AG09319 (cell line): Measurements from ENCODE around the gene SEC24C.
"Not testable (repeated sequence)": the region's sequence is repeated elsewhere in the genome, so short reads cannot be mapped to it uniquely, and the experiment has no call there.

ENCODE experiments used
- DNase-seq: peaks from one replicate; pipeline ENCODE4 v3.0.0-alpha.2; 2010; ENCODE audit warnings: low read depth; ENCODE audit errors: extremely low read depth
- TF ChIP-seq, protein P1 (sequence below): IDR thresholded peaks from 2 replicates; pipeline ENCODE4 v1.5.1; 2011; ENCODE audit warnings: low read depth, mild to moderate bottlenecking, inconsistent platforms, low read length, moderate library complexity

Gene SEC24C, protein sequence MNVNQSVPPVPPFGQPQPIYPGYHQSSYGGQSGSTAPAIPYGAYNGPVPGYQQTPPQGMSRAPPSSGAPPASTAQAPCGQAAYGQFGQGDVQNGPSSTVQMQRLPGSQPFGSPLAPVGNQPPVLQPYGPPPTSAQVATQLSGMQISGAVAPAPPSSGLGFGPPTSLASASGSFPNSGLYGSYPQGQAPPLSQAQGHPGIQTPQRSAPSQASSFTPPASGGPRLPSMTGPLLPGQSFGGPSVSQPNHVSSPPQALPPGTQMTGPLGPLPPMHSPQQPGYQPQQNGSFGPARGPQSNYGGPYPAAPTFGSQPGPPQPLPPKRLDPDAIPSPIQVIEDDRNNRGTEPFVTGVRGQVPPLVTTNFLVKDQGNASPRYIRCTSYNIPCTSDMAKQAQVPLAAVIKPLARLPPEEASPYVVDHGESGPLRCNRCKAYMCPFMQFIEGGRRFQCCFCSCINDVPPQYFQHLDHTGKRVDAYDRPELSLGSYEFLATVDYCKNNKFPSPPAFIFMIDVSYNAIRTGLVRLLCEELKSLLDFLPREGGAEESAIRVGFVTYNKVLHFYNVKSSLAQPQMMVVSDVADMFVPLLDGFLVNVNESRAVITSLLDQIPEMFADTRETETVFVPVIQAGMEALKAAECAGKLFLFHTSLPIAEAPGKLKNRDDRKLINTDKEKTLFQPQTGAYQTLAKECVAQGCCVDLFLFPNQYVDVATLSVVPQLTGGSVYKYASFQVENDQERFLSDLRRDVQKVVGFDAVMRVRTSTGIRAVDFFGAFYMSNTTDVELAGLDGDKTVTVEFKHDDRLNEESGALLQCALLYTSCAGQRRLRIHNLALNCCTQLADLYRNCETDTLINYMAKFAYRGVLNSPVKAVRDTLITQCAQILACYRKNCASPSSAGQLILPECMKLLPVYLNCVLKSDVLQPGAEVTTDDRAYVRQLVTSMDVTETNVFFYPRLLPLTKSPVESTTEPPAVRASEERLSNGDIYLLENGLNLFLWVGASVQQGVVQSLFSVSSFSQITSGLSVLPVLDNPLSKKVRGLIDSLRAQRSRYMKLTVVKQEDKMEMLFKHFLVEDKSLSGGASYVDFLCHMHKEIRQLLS

DNA sequence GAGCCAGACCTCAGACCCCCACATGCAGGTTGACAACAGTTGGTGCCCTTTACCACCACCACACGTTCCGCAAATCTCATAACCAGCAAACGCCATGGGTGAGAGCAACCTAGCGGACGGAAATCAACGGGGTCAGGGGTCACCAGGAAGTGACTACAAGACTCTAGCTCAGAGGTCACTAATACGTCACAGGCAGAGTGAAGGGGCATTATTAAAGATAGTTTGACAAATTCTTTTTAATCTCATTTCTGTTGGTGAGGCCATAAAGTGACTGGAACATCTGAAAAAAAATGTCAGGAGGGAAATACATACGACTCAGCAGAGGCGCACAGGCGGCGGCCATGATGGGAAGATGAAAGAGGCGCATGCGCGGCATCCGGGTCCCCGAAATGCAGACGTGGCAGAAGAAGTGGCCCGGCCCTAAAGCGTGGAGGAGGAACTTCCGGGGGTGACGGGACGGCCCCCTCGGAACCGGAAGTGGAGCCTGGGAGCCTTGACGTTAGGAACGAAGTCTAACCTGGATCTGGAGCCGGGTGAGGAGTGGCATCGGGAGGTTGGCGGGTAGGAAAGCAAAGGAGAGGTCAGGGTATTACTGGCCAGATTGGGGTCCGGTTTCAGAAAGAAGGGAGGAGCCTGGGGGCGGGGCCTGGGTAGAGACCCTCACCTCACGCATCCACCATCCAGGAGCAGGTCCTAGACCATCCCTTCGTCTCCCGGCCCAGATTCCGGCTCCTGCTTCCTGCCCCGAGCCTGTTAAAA is at the start of gene SEC24C:
TSS of gene SEC24C (plus strand) at position 468 of the 759 bp plus-strand sequence. CDS start 2,461 bp downstream, outside the sequence.
- TF ChIP-seq, protein P1, sequence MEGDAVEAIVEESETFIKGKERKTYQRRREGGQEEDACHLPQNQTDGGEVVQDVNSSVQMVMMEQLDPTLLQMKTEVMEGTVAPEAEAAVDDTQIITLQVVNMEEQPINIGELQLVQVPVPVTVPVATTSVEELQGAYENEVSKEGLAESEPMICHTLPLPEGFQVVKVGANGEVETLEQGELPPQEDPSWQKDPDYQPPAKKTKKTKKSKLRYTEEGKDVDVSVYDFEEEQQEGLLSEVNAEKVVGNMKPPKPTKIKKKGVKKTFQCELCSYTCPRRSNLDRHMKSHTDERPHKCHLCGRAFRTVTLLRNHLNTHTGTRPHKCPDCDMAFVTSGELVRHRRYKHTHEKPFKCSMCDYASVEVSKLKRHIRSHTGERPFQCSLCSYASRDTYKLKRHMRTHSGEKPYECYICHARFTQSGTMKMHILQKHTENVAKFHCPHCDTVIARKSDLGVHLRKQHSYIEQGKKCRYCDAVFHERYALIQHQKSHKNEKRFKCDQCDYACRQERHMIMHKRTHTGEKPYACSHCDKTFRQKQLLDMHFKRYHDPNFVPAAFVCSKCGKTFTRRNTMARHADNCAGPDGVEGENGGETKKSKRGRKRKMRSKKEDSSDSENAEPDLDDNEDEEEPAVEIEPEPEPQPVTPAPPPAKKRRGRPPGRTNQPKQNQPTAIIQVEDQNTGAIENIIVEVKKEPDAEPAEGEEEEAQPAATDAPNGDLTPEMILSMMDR, result no peak
- DNase-seq, result peak; percentile 87

DNA sequence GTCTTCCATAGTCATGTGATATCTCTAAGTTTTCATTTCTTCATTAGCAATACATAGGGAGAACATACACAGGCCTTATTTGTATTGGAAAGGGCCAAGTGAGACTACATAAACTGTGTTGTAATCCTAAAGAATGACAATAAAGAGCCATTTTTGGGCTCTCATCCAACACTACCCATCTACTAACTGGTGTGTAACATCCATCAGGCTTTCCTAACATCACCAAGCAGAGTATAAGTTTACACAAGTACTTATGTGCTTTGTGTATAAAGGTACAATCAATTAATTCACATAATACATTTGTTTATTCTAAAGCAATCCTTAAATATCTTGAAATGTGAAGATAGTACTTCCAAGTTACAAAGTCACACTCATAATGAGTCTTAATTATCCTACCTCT is 48.9 kb upstream of the SEC24C start:
- DNase-seq, result not testable (repeated sequence)

DNA sequence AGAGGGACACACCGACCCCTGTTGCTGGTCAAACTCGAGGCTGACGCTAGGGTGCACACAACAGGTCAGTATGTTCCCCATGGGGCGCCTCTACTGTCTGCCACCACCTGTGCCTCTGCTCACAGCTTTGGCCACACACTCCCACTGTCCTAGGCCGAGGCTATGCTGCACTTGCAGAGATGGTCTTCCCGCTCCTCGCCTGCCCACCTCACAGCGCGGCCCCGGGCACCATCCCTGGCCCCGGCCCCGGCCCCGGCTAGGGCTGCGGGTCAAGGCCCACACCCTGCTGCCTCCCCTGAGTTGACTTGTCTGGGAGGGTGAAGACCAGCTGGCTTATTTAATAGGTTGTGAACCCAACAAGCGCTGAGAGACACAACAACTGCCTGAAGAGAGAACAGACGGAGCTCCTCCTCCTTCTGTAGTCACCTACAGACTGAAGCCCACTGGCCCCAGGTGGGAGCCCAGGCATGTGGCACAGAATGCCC is 46.5 kb upstream of the SEC24C start, which contains the start of gene AGAP5:
TSS of gene AGAP5 (minus strand) at position 435 of the 485 bp plus-strand sequence. CDS start at position 81, 354 bp downstream.
- not testable (repeated sequence) for DNase-seq

DNA sequence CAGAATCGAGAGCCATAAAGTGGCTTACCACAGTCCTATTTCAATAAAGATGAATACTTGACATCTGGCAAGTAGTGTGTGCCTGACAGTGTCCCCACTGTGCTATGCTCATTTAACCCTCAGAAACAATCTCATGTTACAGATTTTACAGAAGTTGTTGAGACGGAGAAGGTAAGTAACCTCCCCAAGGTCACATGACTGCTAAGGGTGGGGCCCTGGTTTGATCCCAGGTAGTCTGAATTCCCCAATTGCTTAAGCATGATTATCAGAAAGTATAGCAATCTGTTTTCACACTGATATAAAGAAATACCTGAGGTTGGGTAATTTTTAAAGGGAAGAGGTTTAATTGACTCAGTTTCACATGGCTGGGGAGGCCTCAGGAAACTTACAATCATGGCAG is 45.4 kb upstream of the SEC24C start:
- DNase-seq, result not testable (repeated sequence)

DNA sequence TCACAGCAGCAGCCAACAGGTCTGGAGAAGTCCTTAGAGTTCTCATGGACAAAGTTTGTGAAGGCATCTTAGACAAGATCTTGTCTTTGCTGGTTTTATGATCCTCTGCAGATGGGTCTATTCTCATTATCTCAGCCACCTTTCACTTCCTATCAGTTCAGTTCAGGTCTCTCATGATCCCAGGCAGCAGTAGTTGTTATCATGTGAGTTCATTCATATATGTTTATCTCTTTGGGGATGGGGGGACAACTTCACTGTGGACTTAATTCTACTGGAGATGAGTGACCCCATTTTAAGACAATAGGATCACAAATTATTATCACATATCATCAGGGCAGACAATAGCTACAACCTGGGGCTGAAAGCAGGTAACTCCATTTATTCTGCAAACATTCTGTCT is 40.2 kb upstream of the SEC24C start:
- not testable (repeated sequence) for DNase-seq

DNA sequence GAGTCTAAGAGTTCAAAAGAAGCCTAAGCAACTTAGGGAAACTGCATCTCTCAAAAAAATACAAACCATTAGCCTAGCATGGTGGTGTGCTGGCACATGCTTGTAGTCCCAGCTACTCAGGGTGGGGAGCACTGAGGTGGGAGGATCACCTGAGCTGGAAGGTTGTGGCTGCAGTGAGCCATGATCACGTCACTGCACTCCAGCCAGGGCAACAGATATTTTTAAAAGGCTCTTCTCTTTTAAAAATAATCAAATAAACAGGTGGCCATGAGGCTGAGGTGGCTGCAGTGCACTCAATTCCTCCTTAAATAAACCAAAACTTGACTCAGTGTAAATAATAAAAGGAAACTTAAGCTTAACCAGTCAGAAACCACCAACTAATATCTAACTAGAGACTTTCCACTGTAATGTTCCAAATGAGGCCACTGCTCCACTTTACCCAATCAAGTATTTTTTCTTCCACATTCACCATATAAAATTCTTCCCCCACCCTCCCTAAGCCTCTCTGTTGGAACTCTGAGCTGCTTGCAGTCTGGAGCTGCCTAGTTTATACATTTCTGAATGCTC is 38.6 kb upstream of the SEC24C start:
- not testable (repeated sequence) for DNase-seq

DNA sequence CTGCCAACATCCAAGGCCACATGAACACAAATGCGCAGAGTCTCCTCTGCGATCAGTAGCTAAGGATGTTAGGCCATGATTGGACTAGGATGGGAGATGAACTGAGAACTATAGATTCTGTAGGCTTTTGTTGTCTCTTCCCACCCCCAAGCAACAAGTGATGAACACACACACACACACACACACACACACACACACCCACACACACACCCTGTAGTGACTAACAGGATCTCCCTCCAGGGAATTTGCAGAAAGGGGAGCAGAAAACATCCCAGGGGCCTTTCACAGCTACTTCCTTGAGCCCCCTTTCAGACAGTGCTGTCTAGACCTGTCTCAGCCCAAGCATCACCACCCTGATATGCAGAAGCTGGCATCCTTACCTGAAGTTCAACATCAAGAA is 37.7 kb upstream of the SEC24C start:
- not testable (repeated sequence) for DNase-seq

DNA sequence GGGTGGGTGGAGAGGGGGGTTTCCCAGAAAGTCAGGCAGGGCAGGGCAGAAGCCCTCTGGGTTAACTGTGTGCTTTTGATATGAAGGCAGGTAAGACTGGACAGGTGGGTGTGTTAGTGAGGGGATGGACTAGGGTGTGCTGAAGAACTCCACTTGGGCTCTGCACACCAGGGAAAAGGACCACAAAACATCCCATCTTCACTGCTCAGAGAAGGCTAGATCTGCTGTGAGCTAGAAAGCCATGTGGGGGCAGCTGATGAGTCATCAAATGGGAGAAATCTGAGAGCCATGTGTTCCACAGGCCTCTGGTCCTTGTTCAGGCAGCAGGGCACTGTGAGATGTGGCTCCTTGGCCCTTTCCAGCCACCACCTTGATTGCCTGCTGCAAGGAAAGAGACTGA is 36.5 kb upstream of the SEC24C start:
- not testable (repeated sequence) for DNase-seq

DNA sequence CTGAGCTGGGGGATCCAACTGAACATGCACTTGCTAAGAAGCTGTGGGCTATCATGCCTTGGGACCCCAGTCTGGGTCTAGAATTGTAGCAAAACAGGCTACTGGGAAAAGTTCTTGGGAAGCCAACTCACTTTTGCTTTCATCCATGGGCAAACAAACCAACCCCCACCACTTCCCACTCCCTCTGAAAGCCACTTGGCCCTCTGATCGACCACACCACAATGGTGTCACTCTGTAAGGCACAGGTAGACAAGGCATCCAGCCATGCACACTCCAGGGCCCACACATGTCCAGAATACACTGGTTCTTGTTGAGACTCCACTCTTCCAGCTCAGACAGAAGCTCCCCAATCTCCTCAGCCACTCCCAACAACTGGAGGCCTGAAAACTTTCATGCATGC is 36.0 kb upstream of the SEC24C start:
- not testable (repeated sequence) for DNase-seq

DNA sequence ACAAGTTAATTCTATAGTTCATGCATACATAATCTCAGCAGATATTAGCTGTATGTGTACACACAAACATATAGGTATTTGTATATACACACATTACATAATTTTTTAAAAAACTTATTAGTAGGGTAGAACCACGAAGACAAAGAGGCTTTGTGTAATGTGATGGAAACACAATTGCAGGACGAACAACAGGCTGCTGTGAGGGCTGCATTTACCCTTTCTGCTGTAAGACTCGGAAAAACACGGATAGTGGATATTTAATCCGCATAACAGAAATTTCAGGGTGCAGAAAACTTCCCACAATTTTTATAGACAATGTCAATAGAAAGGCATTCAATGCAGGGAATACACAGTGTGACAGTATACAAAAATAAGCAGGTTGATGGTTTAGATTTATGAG is 32.5 kb upstream of the SEC24C start:
- not testable (repeated sequence) for DNase-seq

DNA sequence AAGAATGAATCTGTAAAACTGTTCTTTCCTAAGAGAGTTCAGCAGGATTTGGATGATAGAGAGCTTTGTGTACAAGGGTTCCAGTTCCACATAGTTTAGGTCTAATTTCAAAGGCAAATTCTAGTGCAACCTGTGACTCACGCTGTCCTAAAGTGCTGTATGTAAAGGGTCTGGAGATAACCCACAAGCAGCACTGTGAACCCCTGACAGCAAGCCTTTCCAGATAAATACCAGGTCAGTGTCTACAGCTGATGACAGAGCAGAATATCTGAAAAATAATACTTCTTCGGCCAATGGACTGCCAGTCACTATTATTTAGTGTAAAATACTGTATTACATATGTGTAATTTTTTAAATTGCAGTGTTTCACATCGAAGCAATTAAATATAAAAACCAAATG is 30.3 kb upstream of the SEC24C start:
- not testable (repeated sequence) for DNase-seq

DNA sequence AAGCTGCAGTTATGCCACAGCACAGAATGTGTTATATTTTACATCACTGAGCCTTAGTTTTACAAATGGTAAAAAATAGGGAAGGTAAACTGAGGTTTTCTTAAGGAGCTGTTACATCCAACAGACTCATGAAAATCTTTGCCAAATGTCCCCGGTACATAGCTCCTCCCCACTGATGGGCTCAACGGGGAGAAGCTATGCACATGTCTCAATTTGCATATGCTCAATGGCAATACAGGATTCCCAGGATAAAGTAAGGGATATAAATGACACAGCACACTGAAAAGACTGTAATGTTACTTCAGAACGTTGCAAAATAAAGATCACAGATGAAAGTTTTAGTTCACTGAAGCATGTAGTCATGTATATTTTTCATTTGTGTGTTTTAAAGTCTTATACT is 29.7 kb upstream of the SEC24C start:
- DNase-seq, result not testable (repeated sequence)

DNA sequence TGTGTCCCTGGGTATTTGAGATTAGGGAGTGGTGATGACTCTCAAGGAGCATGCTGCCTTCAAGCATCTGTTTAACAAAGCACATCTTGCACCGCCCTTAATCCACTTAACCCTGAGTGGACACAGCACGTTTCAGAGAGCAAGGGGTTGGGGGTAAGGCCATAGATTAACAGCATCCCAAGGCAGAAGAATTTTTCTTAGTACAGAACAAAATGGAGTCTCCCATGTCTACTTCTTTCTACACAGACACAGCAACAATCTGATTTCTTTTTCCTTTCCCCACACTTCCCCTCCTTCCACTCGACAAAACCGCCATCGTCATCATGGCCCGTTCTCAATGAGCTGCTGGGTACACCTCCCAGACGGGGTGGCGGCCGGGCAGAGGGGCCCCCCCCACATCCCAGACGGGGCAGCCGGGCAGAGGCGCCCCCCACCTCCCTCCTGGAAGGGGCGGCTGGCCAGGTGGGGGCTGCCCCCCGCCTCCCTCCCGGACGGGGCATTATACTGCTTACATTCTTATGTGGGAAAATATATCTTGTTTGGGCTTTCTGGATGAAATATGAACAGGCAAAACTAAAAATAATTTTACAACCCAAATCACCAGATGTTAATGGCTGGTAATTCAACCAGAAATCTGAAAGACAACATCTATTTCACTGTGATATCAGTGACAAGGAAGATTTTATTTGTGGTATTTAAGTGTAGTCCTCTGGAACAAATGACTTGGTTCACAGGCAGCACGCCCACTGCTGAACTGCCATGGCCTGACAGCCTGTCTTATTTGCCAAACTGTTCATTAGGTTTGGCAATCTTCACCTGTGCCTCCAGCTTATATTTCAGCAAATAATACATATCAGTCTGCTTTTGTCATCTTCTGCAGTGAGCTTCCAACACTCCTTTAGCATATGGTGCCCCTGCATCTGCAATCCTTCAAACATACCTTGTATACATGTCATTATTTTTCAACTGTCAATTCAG is 28.7 kb upstream of the SEC24C start:
- DNase-seq, result not testable (repeated sequence)
